Activated CD4-positive, alpha-beta T cell treated with anti-CD3 and anti-CD28 coated beads for 36 hours (primary cell): Measurements from ENCODE around the gene BASP1. TPM values are rescaled to one million over a fixed set of nuclear protein-coding genes. Genes with fewer than 3 reads are reported as not detected.
A peak's percentile ranks its signal among the peaks of the same experiment; 100 is the strongest.
"Not testable (repeated sequence)": the region's sequence is repeated elsewhere in the genome, so short reads cannot be mapped to it uniquely, and the experiment has no call there.

Source experiments
- ATAC-seq: fragments of 200-7000 bp; cut with Tn5 transposase; one replicate; pipeline ENCODE4 v1.10.0; 2021; ENCODE audit warnings: mild to moderate bottlenecking, moderate library complexity
- CTCF ChIA-PET: fragments of 350-600 bp; sonication (Branson Sonifier 250); formaldehyde crosslinking; loops from one replicate; lab custom pipeline; 2021; ENCODE audit warnings: antibody characterized with exemption; lab: Charles Lee
- POLR2A ChIA-PET: fragments of 350-600 bp; sonication (Branson Sonifier 250); formaldehyde crosslinking; loops from one replicate; lab custom pipeline; 2021; ENCODE audit warnings: antibody characterized with exemption, inconsistent platforms; lab: Charles Lee
- DNase-seq: peaks from one replicate; pipeline ENCODE4 v3.0.0-alpha.2; 2020
- H3K27ac Mint-ChIP-seq: one replicate; pipeline ENCODE4 v1.8.0; 2021; ENCODE audit warnings: mixed read lengths
- H3K27me3 Mint-ChIP-seq: one replicate; pipeline ENCODE4 v1.8.0; 2021; ENCODE audit warnings: mixed read lengths
- H3K36me3 Mint-ChIP-seq: one replicate; pipeline ENCODE4 v1.8.0; 2021; ENCODE audit warnings: low read depth, mixed read lengths
- H3K4me1 Mint-ChIP-seq: one replicate; pipeline ENCODE4 v1.8.0; 2021; ENCODE audit warnings: mixed read lengths
- H3K4me3 Mint-ChIP-seq: one replicate; pipeline ENCODE4 v1.8.0; 2021; ENCODE audit warnings: mild to moderate bottlenecking, moderate library complexity, mixed read lengths
- H3K9me3 Mint-ChIP-seq: one replicate; pipeline ENCODE4 v1.8.0; 2021; ENCODE audit warnings: low read depth, mixed read lengths
- intact Hi-C, 2 experiments: fragments of 100-400 bp; cut with DNase I in 1 of 2; cut with micrococcal nuclease in 1 of 2; formaldehyde crosslinking; loops; one replicate each; pipeline versions ENCODE4 v1.14.2 to v1.15.1; 2022 to 2024; cut with DNase I, micrococcal nuclease
- total RNA-seq, 2 experiments: library from RNA; stranded (reverse); gene quantifications; one replicate each; pipeline ENCODE4 v1.2.3, GENCODE V29; 2021

Gene BASP1
- total RNA-seq, 2 experiments from 2014 or later, result 1.3 to 1.6 TPM

DNA sequence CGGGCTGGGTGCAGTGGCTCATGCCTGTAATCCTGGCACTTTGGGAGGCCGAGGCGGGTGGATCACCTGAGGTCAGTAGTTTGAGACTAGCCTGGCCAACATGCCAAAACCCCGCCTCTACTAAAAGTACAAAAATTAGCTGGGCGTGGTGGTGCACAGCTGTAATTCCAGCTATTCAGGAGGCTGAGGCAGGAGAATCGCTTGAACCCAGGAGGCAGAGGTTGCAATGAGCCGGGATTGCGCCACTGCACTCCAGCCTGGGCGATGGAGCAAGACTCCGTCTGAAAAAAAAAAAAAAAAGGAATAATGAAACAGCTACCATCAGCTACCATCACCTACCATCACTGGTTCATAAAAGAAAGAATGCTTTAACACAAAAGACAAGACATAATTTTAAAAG lies 25.9 kb upstream of the BASP1 start:
- not testable (repeated sequence) for H3K4me1 Mint-ChIP-seq
- CTCF ChIA-PET, result interaction anchor here (0.6 to 2.8 kb wide), 8 partner anchors 13 to 400 kb away, joined by 3 to 25 read pairs (median 4); no protein-coding TSS in a partner anchor

DNA sequence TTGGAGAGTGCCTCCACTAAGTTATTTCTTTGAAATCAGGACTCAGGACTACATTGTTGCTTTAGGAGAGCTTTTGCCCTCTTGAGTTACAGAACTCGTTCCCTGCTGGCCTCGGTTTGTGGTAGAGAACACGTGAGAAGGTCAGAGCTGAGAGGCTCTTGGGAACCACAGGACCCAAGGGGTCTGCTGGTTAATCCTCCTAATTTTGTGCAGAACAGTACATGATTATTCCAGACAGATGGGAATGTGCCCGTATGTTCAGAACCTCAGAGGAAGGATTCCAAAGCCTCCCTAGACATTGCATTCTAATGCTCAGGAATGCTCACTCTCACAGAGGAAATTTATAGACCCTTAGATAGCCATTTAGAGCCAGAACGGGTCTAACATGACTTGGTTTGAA lies 25.2 kb upstream of the BASP1 start:
- H3K27me3 Mint-ChIP-seq, result peaks cover 5% of the 10 kb centered on the region
- H3K4me3 Mint-ChIP-seq, result no peak overlapping the region
- DNase-seq (no peak), ATAC-seq (no peak)
- CTCF ChIA-PET, result interaction anchor here (0.6 to 2.8 kb wide), 5 partner anchors 13 to 401 kb away, joined by 3 to 25 read pairs (median 5); no protein-coding TSS in a partner anchor
- H3K9me3 Mint-ChIP-seq, result no peaks in the 10 kb centered on the region
- H3K27ac Mint-ChIP-seq, result no peak overlapping the region
- POLR2A ChIA-PET, result no interaction called here
- intact Hi-C loops, result loop anchor here (5.0 kb wide), 2 partner anchors 260 to 1030 kb away; no protein-coding TSS in a partner anchor
- no peaks in the 10 kb centered on the region for H3K36me3 Mint-ChIP-seq
- H3K4me1 Mint-ChIP-seq, result no peaks in the 10 kb centered on the region

More for the DNA sequence above, 25.9 kb upstream of the BASP1 start:
- POLR2A ChIA-PET, result interaction anchor here (0.6 kb wide), 1 partner anchor 11 kb away, joined by 6 read pairs; no protein-coding TSS in a partner anchor
- H3K9me3 Mint-ChIP-seq, DNase-seq, H3K27ac Mint-ChIP-seq, H3K4me3 Mint-ChIP-seq, H3K36me3 Mint-ChIP-seq, ATAC-seq, H3K27me3 Mint-ChIP-seq: not testable (repeated sequence)
- intact Hi-C loops, result loop anchor here (5.0 kb wide), 2 partner anchors 259 to 1029 kb away; no protein-coding TSS in a partner anchor

- Mint-ChIP-seq H3K9me3 (no peaks in the 10 kb centered on the region), H3K27me3 (peaks cover 4% of the 10 kb centered on the region), H3K4me1 (no peaks in the 10 kb centered on the region), H3K27ac (no peak overlapping the region), H3K36me3 (no peaks in the 10 kb centered on the region), H3K4me3 (no peak overlapping the region)
- intact Hi-C loops, result no loop called here
- POLR2A ChIA-PET, result no interaction called here
- ATAC-seq (no peak), DNase-seq (no peak)
- CTCF ChIA-PET, result interaction anchor here (1.2 kb wide), 1 partner anchor 404 kb away, joined by 4 read pairs; no protein-coding TSS in a partner anchor
Observed at GRCh38 chr5:17196024-17196423, 21.4 kb upstream of the BASP1 start.

DNA sequence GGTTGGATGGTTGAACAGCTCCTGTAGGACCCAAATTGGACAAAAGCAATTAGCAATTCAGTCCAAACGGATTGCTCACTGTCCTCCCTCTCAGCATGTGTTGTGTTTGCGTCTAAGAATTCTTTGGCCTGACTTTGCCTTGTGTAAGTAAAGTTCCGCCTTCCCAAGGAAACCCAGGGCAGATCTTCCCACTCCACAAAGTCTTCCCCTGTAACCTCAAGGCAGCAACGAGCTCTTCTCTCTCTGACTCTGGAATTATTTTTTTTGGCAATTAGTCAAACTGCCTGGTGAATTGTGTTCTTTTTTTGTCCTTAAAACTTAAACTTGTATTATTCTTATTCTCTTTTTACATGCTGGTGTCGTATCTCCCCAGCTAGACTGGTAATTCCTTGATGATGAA lies 20.7 kb upstream of the BASP1 start:
- Mint-ChIP-seq H3K27me3 (peaks cover 4% of the 10 kb centered on the region), H3K4me1 (no peaks in the 10 kb centered on the region), H3K27ac (no peak overlapping the region), H3K9me3 (no peaks in the 10 kb centered on the region), H3K4me3 (no peak overlapping the region), H3K36me3 (no peaks in the 10 kb centered on the region)
- ChIA-PET CTCF (interaction anchor here (1.1 to 1.2 kb wide), 2 partner anchors 19 to 405 kb away, joined by 3 to 4 read pairs; no protein-coding TSS in a partner anchor), POLR2A (no interaction called here)
- intact Hi-C loops, result no loop called here
- ATAC-seq (no peak), DNase-seq (no peak)

DNA sequence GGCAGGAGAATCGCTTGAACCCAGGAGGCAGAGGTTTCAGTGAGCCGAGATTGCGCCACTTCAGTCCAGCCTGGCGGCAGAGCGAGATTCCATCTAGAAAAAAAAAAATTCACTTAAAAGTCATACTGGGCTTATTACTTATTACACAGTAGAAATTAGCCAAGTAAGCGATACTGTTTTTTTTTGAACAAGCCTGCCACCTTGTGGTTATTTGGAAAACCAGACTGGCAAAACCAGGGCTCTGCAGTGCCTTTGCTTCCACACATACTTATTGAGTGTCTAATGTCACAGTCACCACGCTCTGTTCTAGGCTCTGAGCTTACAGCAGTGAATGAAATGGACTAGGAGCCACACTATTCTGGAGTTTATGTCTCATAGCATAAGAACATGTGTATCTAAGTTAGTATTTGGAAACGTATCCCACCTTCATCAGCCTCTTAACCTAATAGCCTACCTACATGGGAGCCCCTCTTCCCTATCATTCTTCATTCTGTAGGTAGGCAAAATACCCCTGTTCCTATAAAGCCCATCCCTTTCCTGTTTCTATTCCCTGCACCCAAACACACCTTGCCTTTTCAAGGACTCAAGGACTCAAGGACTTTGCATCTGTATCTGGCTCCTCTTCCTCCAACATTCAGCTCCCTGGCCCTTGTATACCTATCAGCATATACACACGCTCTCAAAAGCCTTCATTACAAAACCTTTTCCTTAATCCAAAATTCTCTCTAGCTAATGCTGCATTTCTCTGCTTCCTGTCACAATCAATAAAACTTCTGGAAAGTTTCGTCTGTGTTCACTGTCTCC lies 13.9 kb upstream of the BASP1 start:
- H3K27me3 Mint-ChIP-seq, result peaks cover 12% of the 10 kb centered on the region
- H3K4me1 Mint-ChIP-seq, result no peaks in the 10 kb centered on the region
- intact Hi-C loops, result no loop called here
- CTCF ChIA-PET, result interaction anchor here (0.6 to 1.1 kb wide), 4 partner anchors 12 to 1094 kb away, joined by 3 to 4 read pairs (median 3); no protein-coding TSS in a partner anchor
- ATAC-seq (peak; percentile 36), DNase-seq (peak; percentile 16)
- no peaks in the 10 kb centered on the region for H3K9me3 Mint-ChIP-seq
- H3K36me3 Mint-ChIP-seq, result no peaks in the 10 kb centered on the region
- POLR2A ChIA-PET, result no interaction called here
- no peak overlapping the region for H3K4me3 Mint-ChIP-seq
- no peak overlapping the region for H3K27ac Mint-ChIP-seq

- CTCF ChIA-PET, result interaction anchor here (0.6 to 1.9 kb wide), 3 partner anchors 12 to 661 kb away, joined by 3 to 7 read pairs (median 3); no protein-coding TSS in a partner anchor
- Mint-ChIP-seq H3K4me3 (no peak overlapping the region), H3K9me3 (no peaks in the 10 kb centered on the region), H3K27me3 (peaks cover 12% of the 10 kb centered on the region), H3K27ac (no peak overlapping the region), H3K4me1 (no peaks in the 10 kb centered on the region), H3K36me3 (no peaks in the 10 kb centered on the region)
- ATAC-seq (no peak), DNase-seq (no peak)
- POLR2A ChIA-PET, result no interaction called here
- intact Hi-C loops, result no loop called here
Observed at GRCh38 chr5:17204133-17204489, 13.3 kb upstream of the BASP1 start.

DNA sequence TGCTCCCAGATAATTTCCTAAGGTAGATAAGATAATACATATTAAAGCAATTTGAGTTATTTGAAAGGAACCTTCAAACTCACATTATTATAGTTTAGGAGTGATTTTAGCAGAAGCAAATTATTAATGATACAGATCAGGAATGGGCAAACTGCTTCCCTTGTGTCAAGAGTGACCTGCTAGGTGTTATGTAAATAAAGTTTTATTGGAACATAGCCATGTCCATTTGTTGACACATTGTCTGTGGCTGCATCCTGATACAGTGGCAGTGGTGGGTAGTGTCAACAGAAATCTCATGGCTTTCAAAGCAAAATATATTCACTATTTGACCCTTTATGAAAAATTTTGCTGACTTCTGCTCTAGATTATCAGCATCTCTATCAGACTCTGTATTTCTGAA lies 11.4 kb upstream of the BASP1 start:
- ChIA-PET CTCF (interaction anchor here (1.9 kb wide), 1 partner anchor 15 kb away, joined by 7 read pairs; no protein-coding TSS in a partner anchor), POLR2A (no interaction called here)
- Mint-ChIP-seq H3K27ac (no peak overlapping the region), H3K9me3 (no peaks in the 10 kb centered on the region), H3K36me3 (no peaks in the 10 kb centered on the region), H3K27me3 (peaks cover 12% of the 10 kb centered on the region), H3K4me1 (no peaks in the 10 kb centered on the region), H3K4me3 (no peak overlapping the region)
- no peak for ATAC-seq
- intact Hi-C loops, result no loop called here
- DNase-seq, result no peak

- Mint-ChIP-seq H3K27ac (no peak overlapping the region), H3K4me1 (peaks cover 6% of the 10 kb centered on the region), H3K9me3 (no peaks in the 10 kb centered on the region), H3K36me3 (no peaks in the 10 kb centered on the region), H3K27me3 (peaks cover 16% of the 10 kb centered on the region), H3K4me3 (no peak overlapping the region)
- ChIA-PET CTCF (no interaction called here), POLR2A (no interaction called here)
- DNase-seq (no peak), ATAC-seq (no peak)
- intact Hi-C loops, result no loop called here
Observed at GRCh38 chr5:17212191-17212590, 5.2 kb upstream of the BASP1 start.

DNA sequence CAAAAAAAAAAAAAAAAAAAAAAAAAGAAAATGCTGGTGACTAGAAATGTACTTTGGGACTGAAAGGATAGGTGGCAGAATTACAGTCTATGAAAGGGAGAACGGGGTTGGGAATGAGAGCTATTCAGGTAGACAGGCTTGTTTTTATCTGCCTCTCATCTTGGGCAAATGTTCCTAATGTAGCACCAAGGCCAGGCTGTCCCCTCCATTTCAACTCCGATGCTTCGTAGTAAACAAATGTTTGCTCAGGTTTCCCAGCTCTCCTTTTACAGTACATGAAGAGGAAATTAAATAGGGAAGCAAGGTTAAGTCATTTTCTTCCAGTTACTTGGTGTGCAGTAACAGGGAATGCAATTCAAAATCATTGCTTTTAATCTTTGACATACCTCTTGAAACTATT lies 4.4 kb upstream of the BASP1 start:
- Mint-ChIP-seq H3K4me1 (peaks cover 6% of the 10 kb centered on the region), H3K36me3 (no peaks in the 10 kb centered on the region), H3K4me3 (no peak overlapping the region), H3K27me3 (peaks cover 16% of the 10 kb centered on the region), H3K9me3 (no peaks in the 10 kb centered on the region), H3K27ac (no peak overlapping the region)
- intact Hi-C loops, result no loop called here
- no peak for DNase-seq
- ChIA-PET POLR2A (no interaction called here), CTCF (no interaction called here)
- ATAC-seq, result no peak

DNA sequence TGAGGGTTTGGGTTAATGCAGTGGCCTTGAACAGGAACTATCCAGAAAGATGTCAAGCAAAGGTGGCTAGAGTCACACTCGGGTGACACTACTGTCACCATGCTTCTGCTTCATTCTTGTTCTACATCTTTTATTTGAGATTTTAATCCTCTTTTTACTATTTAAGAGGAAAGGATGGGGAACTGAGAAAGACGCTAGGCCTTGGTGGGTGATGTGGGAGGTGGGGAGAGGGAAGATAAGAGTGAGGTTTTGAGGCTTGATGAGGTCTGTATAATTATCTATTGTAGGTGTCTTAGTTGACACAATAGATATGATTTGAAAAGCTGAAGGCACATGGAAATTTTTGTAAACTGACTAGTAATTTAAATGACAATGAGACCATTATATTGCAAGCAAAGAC lies 3.5 kb upstream of the BASP1 start:
- CTCF ChIA-PET, result interaction anchor here (0.9 to 3.1 kb wide), 4 partner anchors 23 to 1104 kb away, joined by 4 to 21 read pairs (median 5); no protein-coding TSS in a partner anchor
- no peaks in the 10 kb centered on the region for H3K9me3 Mint-ChIP-seq

GRCh38 chr5:17214893-17215292 lies 2.5 kb upstream of the BASP1 start:
- Mint-ChIP-seq H3K4me3 (no peak overlapping the region), H3K36me3 (no peaks in the 10 kb centered on the region), H3K9me3 (no peaks in the 10 kb centered on the region), H3K27me3 (peaks cover 31% of the 10 kb centered on the region), H3K4me1 (peaks cover 14% of the 10 kb centered on the region), H3K27ac (no peak overlapping the region)
- CTCF ChIA-PET, result interaction anchor here (0.7 to 3.1 kb wide), 5 partner anchors 21 to 1103 kb away, joined by 3 to 21 read pairs (median 5); no protein-coding TSS in a partner anchor
- ATAC-seq, result no peak
- intact Hi-C loops, result no loop called here
- no peak for DNase-seq
- POLR2A ChIA-PET, result no interaction called here

More for the DNA sequence above, 3.5 kb upstream of the BASP1 start:
- no peak for DNase-seq
- Mint-ChIP-seq H3K27me3 (peaks cover 21% of the 10 kb centered on the region), H3K4me3 (no peak overlapping the region), H3K27ac (no peak overlapping the region), H3K36me3 (no peaks in the 10 kb centered on the region), H3K4me1 (peaks cover 9% of the 10 kb centered on the region)
- intact Hi-C loops, result no loop called here
- POLR2A ChIA-PET, result no interaction called here
- no peak for ATAC-seq
